HAP-1 (cell line): ENCODE data around the gene KRTAP6-1.

Source experiments
- DNase-seq, 2 experiments: peaks; one replicate each; pipeline ENCODE4 v3.0.0-alpha.2; 2016 to 2020; ENCODE audit warnings: low spot score in 2 of 2
- H3K27me3 ChIP-seq: fragments of 250-450 bp; sonication (Bioruptor Pico); 2 replicates; pipeline ENCODE4 v1.5.1; 2020; ENCODE audit warnings: low read depth, mild to moderate bottlenecking, moderate library complexity
- H3K36me3 ChIP-seq: fragments of 250-450 bp; sonication (Bioruptor Pico); replicated peaks from 2 replicates; pipeline ENCODE4 v1.5.1; 2020; ENCODE audit warnings: mild to moderate bottlenecking
- H3K4me1 ChIP-seq: fragments of 250-450 bp; sonication (Bioruptor Pico); 2 replicates; pipeline ENCODE4 v1.5.1; 2020; ENCODE audit warnings: mild to moderate bottlenecking
- H3K4me3 ChIP-seq: fragments of 250-450 bp; sonication (Bioruptor Pico); 2 replicates; pipeline ENCODE4 v1.5.1; 2020; ENCODE audit warnings: mild to moderate bottlenecking, moderate library complexity
- H3K9me3 ChIP-seq: fragments of 250-450 bp; sonication (Bioruptor Pico); 2 replicates; pipeline ENCODE4 v1.5.1; 2020; ENCODE audit warnings: mild to moderate bottlenecking, moderate library complexity
- in situ Hi-C: fragments of 300-500 bp; cut with MboI; formaldehyde crosslinking; loops from 3 replicates; pipeline ENCODE4 v1.14.3; 2020; ENCODE audit warnings: low sequenced_read_pairs, inconsistent platforms, mixed read lengths

KRTAP6-1 gene

DNA sequence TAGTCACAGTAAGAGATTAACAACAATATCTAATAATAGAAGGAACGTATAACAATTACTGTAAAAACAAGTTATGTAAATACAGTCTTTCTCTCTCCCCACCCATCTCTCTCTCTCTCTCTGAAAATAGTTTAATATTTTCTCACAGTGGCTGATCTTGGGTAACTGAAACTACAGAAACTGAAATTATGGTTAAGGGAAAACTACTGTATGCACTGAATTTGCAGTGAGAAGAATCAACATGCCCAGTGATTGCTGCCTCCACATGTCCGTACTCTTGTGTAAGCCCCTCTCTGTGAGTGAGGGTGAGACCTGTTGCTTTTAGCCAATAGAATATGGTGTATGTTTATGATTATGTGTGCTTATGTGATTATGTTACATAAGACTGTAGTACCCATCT lies 1.6 kb downstream of the KRTAP6-1 start:
- no peaks in the 10 kb centered on the region for H3K27me3 ChIP-seq
- no peaks in the 10 kb centered on the region for H3K4me1 ChIP-seq
- no peak for DNase-seq
- no peaks in the 10 kb centered on the region for H3K9me3 ChIP-seq
- H3K36me3 ChIP-seq, result no peaks in the 10 kb centered on the region
- in situ Hi-C loops, result no loop called here
- H3K4me3 ChIP-seq, result no peak overlapping the region

DNA sequence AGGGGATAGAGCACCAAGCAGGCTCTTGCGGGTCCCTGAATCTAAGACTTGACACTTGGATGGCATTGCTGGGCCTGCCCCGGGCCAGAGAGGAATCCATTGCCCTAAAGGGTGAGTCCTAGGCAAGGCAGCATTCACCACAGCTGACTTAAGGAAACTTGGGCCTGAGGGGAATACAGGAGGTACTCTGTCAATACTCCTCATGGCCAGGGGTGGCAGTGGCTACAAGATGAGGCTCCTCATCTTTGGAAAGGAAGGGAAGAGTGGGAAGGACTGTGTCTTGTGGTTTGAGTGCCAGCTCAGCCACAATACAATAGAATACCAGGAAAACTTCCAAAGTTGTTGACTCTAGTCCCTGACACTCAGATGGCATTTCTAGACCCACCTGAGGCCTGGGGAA lies 7.8 kb downstream of the KRTAP6-1 start:
- Histone ChIP-seq H3K36me3 (no peaks in the 10 kb centered on the region), H3K9me3 (peaks cover 4% of the 10 kb centered on the region; the same call in 1 of the 2 replicates), H3K4me3 (no peak overlapping the region), H3K27me3 (no peaks in the 10 kb centered on the region), H3K4me1 (no peaks in the 10 kb centered on the region)
- in situ Hi-C loops, result no loop called here
- DNase-seq, result no peak

DNA sequence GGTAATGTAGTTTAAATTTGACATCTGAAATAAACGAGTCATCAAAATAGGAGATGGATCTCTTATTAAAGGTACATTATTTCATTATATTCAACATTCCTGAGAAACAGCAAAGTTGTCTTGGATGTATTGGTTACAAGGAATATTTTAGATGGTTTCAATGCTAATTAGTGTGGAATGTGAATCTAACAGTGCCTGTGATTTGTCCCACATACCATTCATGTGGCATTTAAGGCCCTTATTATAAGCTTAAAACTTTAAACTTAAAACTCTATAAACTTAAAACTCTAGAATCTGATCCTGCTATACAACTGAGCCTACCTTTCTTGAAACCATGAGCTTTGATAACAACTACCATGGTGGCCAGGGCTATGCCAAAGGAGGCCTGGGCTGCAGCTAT lies 12.9 kb downstream of the KRTAP6-1 start, which contains the start of gene KRTAP22-1:
Gene KRTAP22-1 (plus strand): TSS at position 301 of the 400 bp plus-strand sequence.
- Histone ChIP-seq H3K36me3 (no peaks in the 10 kb centered on the region), H3K9me3 (peaks cover 4% of the 10 kb centered on the region; the same call in 1 of the 2 replicates), H3K4me3 (no peak within 1 kb of the TSS), H3K4me1 (no peaks in the 10 kb centered on the region), H3K27me3 (no peaks in the 10 kb centered on the region)
- no peak for DNase-seq
- in situ Hi-C loops, result no loop called here

DNA sequence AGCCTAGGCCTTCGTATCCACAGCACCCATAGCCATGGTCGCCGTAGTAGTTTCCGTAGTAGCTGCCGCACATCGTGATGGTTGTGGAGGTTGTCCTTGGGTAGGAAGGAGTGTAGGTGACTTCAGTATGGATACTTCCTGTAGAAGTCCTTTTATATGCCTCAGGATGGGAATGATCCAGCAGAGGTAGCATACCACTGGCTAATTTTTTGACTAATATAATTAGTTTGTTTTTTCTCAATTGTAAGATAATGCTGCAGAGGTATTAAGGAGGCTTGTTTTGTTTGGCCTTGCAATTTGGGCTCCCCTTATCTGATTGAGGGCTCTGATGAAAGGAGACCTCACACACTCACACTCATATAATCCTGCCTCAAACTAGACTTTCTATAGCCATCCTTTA lies 14.9 kb downstream of the KRTAP6-1 start, which contains the start of gene KRTAP6-2:
Gene KRTAP6-2 (minus strand): TSS at position 101 of the 400 bp plus-strand sequence. CDS start 28 bp downstream, at position 73.
- Histone ChIP-seq H3K4me1 (no peaks in the 10 kb centered on the region), H3K4me3 (no peak within 1 kb of the TSS), H3K36me3 (no peaks in the 10 kb centered on the region), H3K9me3 (peaks cover 4% of the 10 kb centered on the region; the same call in 1 of the 2 replicates), H3K27me3 (no peaks in the 10 kb centered on the region)
- in situ Hi-C loops, result no loop called here
- DNase-seq, result no peak

DNA sequence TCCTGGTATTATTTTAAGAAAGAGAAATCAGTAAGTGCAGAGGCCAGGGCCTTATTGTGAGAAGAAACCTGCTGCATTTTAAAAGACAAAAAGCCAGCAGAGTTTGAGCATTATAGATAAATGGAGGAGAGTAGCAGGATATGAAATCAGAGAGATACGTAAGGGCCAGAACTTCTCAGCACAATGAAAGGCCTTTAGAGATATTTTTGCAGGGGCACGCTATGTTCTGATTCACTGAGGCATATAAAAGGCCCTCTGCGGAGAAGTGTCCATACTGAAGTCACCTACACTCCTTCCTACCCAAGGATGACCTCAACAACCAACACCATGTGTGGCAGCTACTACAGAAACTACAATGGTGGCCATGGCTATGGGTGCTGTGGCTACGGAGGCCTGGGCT lies 21.6 kb downstream of the KRTAP6-1 start, which contains the start of gene KRTAP6-3:
Gene KRTAP6-3 (plus strand): TSS at position 301 of the 400 bp plus-strand sequence. CDS start 6 bp downstream, at position 307.
- H3K9me3 ChIP-seq, result no peaks in the 10 kb centered on the region
- no peak within 1 kb of the TSS for H3K4me3 ChIP-seq
- H3K27me3 ChIP-seq, result no peaks in the 10 kb centered on the region
- in situ Hi-C loops, result no loop called here
- H3K36me3 ChIP-seq, result no peaks in the 10 kb centered on the region
- H3K4me1 ChIP-seq, result no peaks in the 10 kb centered on the region
- DNase-seq, result no peak

DNA sequence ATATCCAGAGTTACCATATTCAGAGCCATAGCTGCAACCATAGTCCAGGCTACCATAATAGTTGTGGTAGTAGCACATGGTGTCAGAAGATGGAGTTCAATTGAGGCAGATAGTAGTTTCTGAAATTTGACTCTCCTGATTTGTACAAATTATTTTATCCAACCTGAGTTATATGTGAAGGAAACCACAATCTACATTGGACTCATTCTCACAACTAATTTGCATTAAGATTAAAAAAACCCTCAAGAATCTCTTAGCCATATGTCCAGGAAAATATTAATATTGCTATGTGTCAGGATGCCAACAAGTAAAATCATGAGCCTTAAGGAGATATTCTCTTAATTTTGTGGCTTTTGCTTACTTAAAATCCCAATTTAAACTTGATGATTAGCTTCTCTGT lies 23.4 kb downstream of the KRTAP6-1 start, which contains the start of gene KRTAP22-2:
Gene KRTAP22-2 (minus strand): TSS at position 101 of the 400 bp plus-strand sequence.
- 0 out of 2 replicates have a peak, but pooled peaks cover 2% of the 10 kb centered on the region for H3K9me3 ChIP-seq
- H3K4me3 ChIP-seq, result no peak within 1 kb of the TSS
- no peak for DNase-seq
- in situ Hi-C loops, result no loop called here
- H3K27me3 ChIP-seq, result no peaks in the 10 kb centered on the region
- no peaks in the 10 kb centered on the region for H3K36me3 ChIP-seq
- no peaks in the 10 kb centered on the region for H3K4me1 ChIP-seq

DNA sequence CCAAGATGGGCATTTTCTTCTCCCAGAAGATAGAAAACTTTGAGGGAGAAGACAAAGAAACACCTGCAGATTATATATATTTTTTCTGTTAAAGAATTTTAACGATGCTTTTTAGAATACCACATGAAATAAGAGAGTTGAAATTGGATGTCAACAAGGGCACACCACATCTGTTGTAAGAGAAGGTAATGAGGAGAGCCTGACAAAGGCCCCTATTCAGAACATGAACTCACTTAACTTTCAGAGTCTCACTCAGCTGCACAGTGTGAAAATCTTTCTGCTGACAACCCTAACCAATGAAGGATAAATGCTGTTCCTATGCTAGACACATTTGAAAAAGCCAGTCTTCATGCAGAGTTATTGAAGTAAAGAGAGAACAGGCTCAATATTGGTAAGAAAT lies 30.9 kb downstream of the KRTAP6-1 start:
- Histone ChIP-seq H3K4me3 (no peak overlapping the region), H3K36me3 (no peaks in the 10 kb centered on the region), H3K27me3 (no peaks in the 10 kb centered on the region), H3K9me3 (0 out of 2 replicates have a peak, but pooled peaks cover 2% of the 10 kb centered on the region), H3K4me1 (no peaks in the 10 kb centered on the region)
- no peak for DNase-seq
- in situ Hi-C loops, result no loop called here

DNA sequence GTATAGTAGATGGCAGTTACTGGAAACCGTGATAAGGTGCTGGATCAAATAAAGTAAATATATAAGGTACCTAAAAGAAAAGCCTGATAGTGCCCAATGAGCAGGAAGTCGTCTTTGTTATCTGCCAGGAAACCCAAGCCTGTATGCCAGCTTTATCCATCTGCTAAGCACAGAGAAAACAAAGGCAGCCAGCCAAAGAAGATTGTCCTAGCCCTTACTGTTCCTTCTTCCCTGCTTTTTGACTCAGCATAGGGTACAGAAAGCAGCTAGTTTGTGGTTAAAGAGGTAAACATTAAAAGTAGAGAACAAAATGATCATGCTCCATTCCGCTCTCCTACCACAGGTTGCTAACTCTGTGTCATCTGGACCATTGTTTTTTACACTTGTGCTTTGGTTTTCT lies 33.6 kb downstream of the KRTAP6-1 start:
- no peak for DNase-seq
- no peaks in the 10 kb centered on the region for H3K36me3 ChIP-seq
- in situ Hi-C loops, result no loop called here
- H3K9me3 ChIP-seq, result no peaks in the 10 kb centered on the region; the same call in 1 of the 2 replicates
- H3K27me3 ChIP-seq, result no peaks in the 10 kb centered on the region
- H3K4me1 ChIP-seq, result no peaks in the 10 kb centered on the region
- no peak overlapping the region for H3K4me3 ChIP-seq

DNA sequence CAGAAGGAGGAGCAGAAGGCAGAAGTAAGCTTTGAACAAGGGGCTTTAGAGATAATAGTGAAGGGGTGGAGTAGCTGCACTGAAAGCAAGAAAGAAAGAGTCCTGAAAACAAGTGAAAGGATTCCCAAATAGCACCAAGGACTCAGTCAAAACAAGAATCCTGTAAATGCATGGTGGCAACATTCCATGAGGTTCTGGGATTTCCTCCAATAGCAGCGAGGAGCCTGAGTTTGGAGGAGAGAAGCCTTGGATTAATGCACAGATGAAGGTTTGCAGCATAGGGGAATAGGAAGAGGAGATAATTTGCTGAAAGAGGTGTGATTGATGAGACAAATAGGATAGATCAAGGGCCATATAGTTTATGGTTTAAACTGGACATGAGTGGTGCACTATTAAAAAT lies 34.4 kb downstream of the KRTAP6-1 start:
- Histone ChIP-seq H3K9me3 (no peaks in the 10 kb centered on the region; the same call in 1 of the 2 replicates), H3K4me3 (no peak overlapping the region), H3K36me3 (no peaks in the 10 kb centered on the region), H3K4me1 (no peaks in the 10 kb centered on the region), H3K27me3 (no peaks in the 10 kb centered on the region)
- in situ Hi-C loops, result no loop called here
- no peak for DNase-seq

DNA sequence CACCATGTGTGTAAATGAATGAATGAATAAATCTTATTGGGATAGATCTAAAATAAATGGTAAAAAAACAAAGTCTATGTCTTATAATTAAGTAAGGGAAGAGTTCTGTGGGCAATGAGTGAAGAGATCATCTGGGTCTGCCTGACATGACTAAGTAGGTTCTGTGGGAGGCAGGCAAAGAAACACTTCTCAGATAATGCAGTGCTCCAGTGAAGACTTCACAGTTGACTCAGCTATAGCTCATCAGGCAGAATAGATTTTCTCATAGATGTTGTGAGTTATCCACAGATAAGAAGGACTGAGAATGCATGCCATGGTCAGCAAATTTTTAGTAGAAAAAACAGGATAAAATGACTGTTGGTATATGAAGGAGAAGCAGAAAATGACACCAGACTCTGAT lies 36.0 kb downstream of the KRTAP6-1 start:
- Histone ChIP-seq H3K27me3 (no peaks in the 10 kb centered on the region), H3K4me1 (no peaks in the 10 kb centered on the region), H3K4me3 (no peak overlapping the region), H3K9me3 (no peaks in the 10 kb centered on the region; the same call in 1 of the 2 replicates), H3K36me3 (no peaks in the 10 kb centered on the region)
- in situ Hi-C loops, result no loop called here
- no peak for DNase-seq

DNA sequence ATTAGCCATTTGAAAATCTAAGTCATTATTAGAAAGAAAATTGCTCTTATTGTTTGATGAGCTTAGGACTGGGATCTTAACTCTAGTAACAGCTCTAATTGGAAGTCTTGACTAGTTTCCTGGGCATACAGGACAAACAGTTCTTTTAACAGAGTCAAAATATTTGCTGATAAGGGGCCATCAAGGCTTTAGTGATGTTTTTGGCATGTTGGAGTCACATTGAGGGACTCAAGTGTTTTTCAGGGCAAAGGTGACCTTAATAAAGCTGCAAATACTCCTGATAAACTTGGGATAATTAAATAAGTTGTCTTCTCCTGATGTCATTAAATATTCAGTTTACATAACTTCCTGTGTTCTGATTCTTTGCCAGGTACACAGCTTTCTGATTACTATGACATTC lies 46.1 kb downstream of the KRTAP6-1 start:
- in situ Hi-C loops, result no loop called here
- Histone ChIP-seq H3K9me3 (no peaks in the 10 kb centered on the region), H3K27me3 (no peaks in the 10 kb centered on the region), H3K36me3 (no peaks in the 10 kb centered on the region), H3K4me3 (no peak overlapping the region), H3K4me1 (no peaks in the 10 kb centered on the region)
- DNase-seq, result no peak

DNA sequence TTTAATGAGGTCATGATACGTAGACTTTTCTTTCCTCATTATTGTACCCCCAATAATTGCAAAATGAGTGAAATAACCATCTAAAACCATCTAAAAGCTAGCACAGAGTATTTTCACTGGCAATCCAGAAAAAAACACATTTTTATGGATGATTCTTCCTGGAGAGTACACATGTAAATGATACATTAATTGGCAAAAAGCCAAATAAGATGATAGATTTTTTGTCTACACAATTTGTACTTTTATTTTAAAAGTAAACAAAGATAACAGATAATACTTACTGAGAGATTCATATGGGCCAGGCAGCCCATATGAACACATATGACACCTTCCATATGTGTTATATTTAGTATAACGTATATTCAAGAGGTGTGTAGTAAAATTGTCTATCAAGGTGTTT lies 50.1 kb downstream of the KRTAP6-1 start:
- DNase-seq, result no peak
- Histone ChIP-seq H3K9me3 (no peaks in the 10 kb centered on the region), H3K4me1 (no peaks in the 10 kb centered on the region), H3K4me3 (no peak overlapping the region), H3K36me3 (no peaks in the 10 kb centered on the region), H3K27me3 (no peaks in the 10 kb centered on the region)
- in situ Hi-C loops, result no loop called here
